GM12874 (cell line): ENCODE results near the gene BTLA.

ENCODE experiments used
- TF ChIP-seq, protein P1 (sequence below): IDR thresholded peaks from 2 replicates; pipeline ENCODE4 v1.5.1; 2011; ENCODE audit warnings: low read depth, mild to moderate bottlenecking, control low read depth, low read length, moderate library complexity; ENCODE audit not compliant: insufficient read depth

The BTLA gene

DNA sequence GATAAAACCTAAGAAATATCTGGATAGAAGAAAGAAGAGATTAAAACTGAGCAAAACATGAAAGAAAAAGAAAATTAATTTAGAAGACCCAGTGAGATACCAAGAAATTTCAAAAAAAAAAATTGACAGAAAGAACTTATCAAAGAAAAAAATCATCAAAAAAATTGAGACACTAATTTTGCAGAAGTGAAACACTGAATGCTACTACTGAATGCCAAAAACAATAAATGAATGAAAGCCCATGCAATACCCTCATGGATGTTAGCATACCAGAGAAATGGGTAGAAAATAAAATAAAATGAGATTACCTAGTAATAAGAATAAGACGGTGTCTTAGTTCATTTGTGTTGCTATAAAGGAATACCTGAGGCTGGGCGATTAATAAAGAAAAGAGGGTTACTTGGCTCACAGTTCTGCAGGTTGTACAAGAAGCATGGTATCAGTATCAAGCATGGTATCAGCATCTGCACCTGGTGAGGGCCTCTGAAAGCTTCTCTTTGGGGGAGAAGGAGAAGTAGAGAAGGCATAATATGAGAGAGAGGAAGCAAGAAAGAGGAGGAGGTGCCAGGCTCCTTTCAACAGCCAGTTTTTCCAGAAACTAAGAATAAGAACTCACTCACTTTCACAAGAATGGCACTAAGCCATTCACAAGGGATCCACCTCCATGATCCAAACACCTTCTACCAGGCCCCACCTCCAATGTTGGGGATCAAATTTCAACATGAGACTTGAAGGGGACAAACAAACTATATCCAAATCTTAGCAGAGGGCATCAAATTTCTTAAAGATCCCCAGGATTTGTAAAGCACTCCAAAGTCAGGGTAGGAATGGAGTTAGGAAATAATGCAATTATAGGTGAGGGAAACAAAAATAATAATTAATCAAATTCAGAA, 73.2 kb downstream of the BTLA start:
- TF ChIP-seq, protein P1, sequence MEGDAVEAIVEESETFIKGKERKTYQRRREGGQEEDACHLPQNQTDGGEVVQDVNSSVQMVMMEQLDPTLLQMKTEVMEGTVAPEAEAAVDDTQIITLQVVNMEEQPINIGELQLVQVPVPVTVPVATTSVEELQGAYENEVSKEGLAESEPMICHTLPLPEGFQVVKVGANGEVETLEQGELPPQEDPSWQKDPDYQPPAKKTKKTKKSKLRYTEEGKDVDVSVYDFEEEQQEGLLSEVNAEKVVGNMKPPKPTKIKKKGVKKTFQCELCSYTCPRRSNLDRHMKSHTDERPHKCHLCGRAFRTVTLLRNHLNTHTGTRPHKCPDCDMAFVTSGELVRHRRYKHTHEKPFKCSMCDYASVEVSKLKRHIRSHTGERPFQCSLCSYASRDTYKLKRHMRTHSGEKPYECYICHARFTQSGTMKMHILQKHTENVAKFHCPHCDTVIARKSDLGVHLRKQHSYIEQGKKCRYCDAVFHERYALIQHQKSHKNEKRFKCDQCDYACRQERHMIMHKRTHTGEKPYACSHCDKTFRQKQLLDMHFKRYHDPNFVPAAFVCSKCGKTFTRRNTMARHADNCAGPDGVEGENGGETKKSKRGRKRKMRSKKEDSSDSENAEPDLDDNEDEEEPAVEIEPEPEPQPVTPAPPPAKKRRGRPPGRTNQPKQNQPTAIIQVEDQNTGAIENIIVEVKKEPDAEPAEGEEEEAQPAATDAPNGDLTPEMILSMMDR = no peak

- TF ChIP-seq, protein P1 = no peak
Observed at GRCh38 chr3:112425382-112425781, 73.9 kb downstream of the BTLA start.

- TF ChIP-seq, protein P1 = no peak
Observed at GRCh38 chr3:112424394-112424793, 74.9 kb downstream of the BTLA start.

GRCh38 chr3:112417696-112418318, 81.5 kb downstream of the BTLA start:
- TF ChIP-seq, protein P1 = no peak

DNA sequence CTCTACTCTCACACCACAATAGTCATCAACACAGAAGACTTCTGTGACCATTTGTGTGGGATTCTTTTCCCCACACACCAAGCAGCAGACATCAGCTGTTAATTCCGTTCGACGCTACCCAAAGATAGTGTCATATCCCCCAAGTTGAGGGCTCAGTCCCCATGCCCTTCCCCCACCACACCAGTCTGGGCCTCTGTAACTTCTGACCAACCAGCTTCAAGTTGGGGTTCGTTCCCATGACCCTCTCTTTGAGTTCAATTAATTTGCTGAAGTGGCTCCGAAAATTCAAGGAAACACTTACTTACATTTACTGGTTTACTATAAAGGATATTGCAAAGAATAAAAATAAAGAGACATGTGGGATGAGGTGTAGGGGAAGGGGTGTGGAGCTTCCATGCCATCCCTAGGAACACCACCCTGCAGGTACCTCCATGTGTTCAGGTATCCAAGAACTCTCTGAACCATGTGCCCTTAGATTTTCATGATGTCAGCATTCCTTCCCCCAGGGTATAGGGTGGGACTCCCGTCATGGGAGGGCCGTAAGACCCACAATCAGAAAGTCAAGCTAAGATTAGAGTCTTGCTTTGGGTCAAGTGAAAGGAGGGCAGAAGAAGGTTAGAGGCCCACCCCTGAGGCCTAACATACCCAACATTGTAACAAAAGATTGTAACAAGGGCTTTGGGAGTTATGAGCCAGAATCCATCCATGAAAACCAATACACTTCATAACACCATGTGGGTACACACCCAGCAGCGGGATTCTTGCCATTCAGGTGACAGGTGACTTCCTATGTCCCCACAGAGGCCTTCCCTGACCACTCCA, 82.7 kb downstream of the BTLA start:
- TF ChIP-seq, protein P1 = no peak

DNA sequence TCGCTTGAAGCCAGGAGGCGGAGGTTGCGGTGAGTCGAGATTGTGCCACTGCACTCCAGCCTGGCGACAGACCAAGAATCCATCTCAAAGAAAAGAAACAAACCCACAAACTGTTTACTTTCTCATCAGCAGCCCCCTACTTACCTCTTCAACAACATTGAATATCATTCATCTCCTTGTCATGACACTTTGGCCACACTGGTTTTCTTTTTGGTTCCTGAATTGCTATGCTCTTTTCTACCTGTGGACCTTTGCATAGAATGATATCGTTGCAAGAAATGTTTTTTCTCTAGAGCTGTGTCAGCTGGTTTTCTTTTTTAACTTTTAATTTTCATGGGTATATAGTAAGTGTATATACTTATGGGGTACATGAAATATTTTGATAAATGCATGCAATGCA, 83.9 kb downstream of the BTLA start:
- TF ChIP-seq, protein P1 = no peak
